Gastrocnemius medialis (tissue), 4 donors: ENCODE results near the gene HCFC1. TPM values are rescaled to one million over a fixed set of nuclear protein-coding genes. Genes with fewer than 3 reads are reported as not detected.

Experiments used
- ATAC-seq, 2 donors: fragments of 150-250 bp; one replicate each; pipeline ENCODE4 v1.9.1; 2016
- DNase-seq, 2 donors: peaks; one replicate each; pipeline ENCODE4 v3.0.0-alpha.2; 2019
- H3K27ac ChIP-seq, 4 donors: fragments of 200-600 bp; sonication (generic); 1 replicate in 1 of 4; 2 replicates in 3 of 4; pipeline ENCODE4 v1.5.1; 2016 to 2018; ENCODE audit warnings: mild to moderate bottlenecking in 2 of 4, moderate library complexity in 1 of 4
- H3K27me3 ChIP-seq, 3 donors: fragments of 200-600 bp; sonication (generic) in 2 of 3; 1 replicate in 1 of 3; 2 replicates in 2 of 3; pipeline versions ENCODE4 v1.5.1 to v1.6.0; 2016 to 2019; ENCODE audit warnings: mild to moderate bottlenecking in 1 of 3, moderate library complexity in 1 of 3
- H3K36me3 ChIP-seq, 2 donors: fragments of 200-600 bp; sonication (generic) in 1 of 2; one replicate each; pipeline ENCODE4 v1.5.1; 2017 to 2018
- H3K4me1 ChIP-seq, 2 donors: fragments of 200-600 bp; sonication (generic) in 1 of 2; one replicate each; pipeline ENCODE4 v1.5.1; 2016 to 2017; ENCODE audit warnings: mild to moderate bottlenecking in 2 of 2
- H3K4me3 ChIP-seq, 4 donors: fragments of 200-600 bp; sonication (generic) in 3 of 4; 1 replicate in 1 of 4; 2 replicates in 3 of 4; pipeline ENCODE4 v1.5.1; 2016 to 2019; ENCODE audit warnings: mild to moderate bottlenecking in 2 of 4
- H3K9me3 ChIP-seq, 3 donors: fragments of 200-600 bp; sonication (generic) in 2 of 3; 1 replicate in 1 of 3; 2 replicates in 2 of 3; pipeline ENCODE4 v1.5.1; 2016 to 2019
- CTCF ChIP-seq, 5 experiments: fragments of 450-650 bp in 3 of 5; fragments of 200-600 bp in 2 of 5; sonication (generic) in 2 of 5; IDR thresholded peaks in 4 of 5; conservative IDR thresholded peaks in 1 of 5; 1 replicate in 4 of 5; 2 replicates in 1 of 5; pipeline ENCODE4 v1.5.1; 2016 to 2019; ENCODE audit warnings: antibody characterized with exemption in 5 of 5, mild to moderate bottlenecking in 3 of 5, moderate library complexity in 3 of 5
- POLR2A ChIP-seq, 2 donors: fragments of 450-650 bp; IDR thresholded peaks; one replicate each; pipeline ENCODE4 v1.6.1; 2017; ENCODE audit warnings: antibody characterized with exemption in 2 of 2, mild to moderate bottlenecking in 2 of 2, moderate library complexity in 2 of 2
- in situ Hi-C, 4 donors: fragments of 200-750 bp; cut with MboI; loops; one replicate each; pipeline versions ENCODE4 v1.15.0 to v1.8.0; 2017; ENCODE audit warnings: low sequenced_read_pairs in 4 of 4
- intact Hi-C: fragments of 100-400 bp; cut with DNase I; formaldehyde crosslinking; loops from one replicate; pipeline ENCODE4 v1.15.1; 2023; ENCODE audit warnings: low total_unique reads
- total RNA-seq, 4 donors: library from RNA; depleted of rRNA; stranded (reverse); fragments of >200 nt; gene quantifications; one replicate each; pipeline versions ENCODE4 v1.1.0 to v1.2.3, GENCODE V29; 2016

HCFC1 gene
- total RNA-seq, 4 donors from 2014 or later: 15.9 to 56.4 (median 51.8) TPM

GRCh38 chrX:153974726-153975286 is 3.2 kb upstream of the HCFC1 start:
- H3K9me3 ChIP-seq: no peaks in the 10 kb centered on the region
- intact Hi-C loops (loop anchor here (10.0 kb wide), 1 partner anchor 400 kb away; the partner anchor contains the start of genes EMD and FLNA), in situ Hi-C loops (loop anchor here in 3 of 4 donors (25.0 kb wide), 4 partner anchors 87 to 1013 kb away; partner anchors contain the start of genes IDH3G (in 2 of the 3), SRPK3 (in 2 of the 3), SSR4 (in 2 of the 3) and G6PD (in 1 of the 3))
- no peak overlapping the region for H3K4me3 ChIP-seq
- TF ChIP-seq POLR2A (IDR thresholded peaks at IDR 0.05) (no peak), CTCF (IDR thresholded peaks at IDR 0.05 in 4 of 5, conservative IDR thresholded peaks at IDR 0.05 in 1 of 5) (no peak)
- no peak for DNase-seq
- H3K4me1 ChIP-seq: peaks cover 8 to 17% of the 10 kb centered on the region in 2 donors
- H3K36me3 ChIP-seq: no peaks in the 10 kb centered on the region
- H3K27me3 ChIP-seq: no peaks in the 10 kb centered on the region
- ATAC-seq: no peak
- peak overlapping the region; percentile 90 to 99 (median 96) for H3K27ac ChIP-seq

- intact Hi-C loops: loop anchor here (10.0 kb wide), 1 partner anchor 401 kb away; the partner anchor contains the start of genes EMD and FLNA
- DNase-seq: no peak
These were observed 2.5 kb upstream of the HCFC1 start for GRCh38 chrX:153974003-153974725.

GRCh38 chrX:153973127-153974002 is 1.7 kb upstream of the HCFC1 start:
- TF ChIP-seq POLR2A (IDR thresholded peaks at IDR 0.05): no peak
- TF ChIP-seq CTCF (IDR thresholded peaks at IDR 0.05 in 4 of 5, conservative IDR thresholded peaks at IDR 0.05 in 1 of 5): no peak
- in situ Hi-C loops (loop anchor here in 3 of 4 donors (25.0 kb wide), 4 partner anchors 89 to 1011 kb away; partner anchors contain the start of genes IDH3G (in 2 of the 3), SRPK3 (in 2 of the 3), SSR4 (in 2 of the 3) and G6PD (in 1 of the 3)), intact Hi-C loops (loop anchor here (10.0 kb wide), 1 partner anchor 401 kb away; the partner anchor contains the start of genes EMD and FLNA)
- H3K27ac ChIP-seq: peak overlapping the region; percentile 90 to 99 (median 96)
- peak overlapping the region; percentile 54 to 87 (median 64) for H3K4me3 ChIP-seq
- H3K4me1 ChIP-seq: peaks cover 19 to 32% of the 10 kb centered on the region in 2 donors
- no peaks in the 10 kb centered on the region for H3K36me3 ChIP-seq
- H3K9me3 ChIP-seq: no peaks in the 10 kb centered on the region
- H3K27me3 ChIP-seq: no peaks in the 10 kb centered on the region
- ATAC-seq (no peak), DNase-seq (no peak)

More at GRCh38 chrX:153974003-153974725, 2.5 kb upstream of the HCFC1 start:
- H3K27me3 ChIP-seq: no peaks in the 10 kb centered on the region
- peaks cover 11 to 24% of the 10 kb centered on the region in 2 donors for H3K4me1 ChIP-seq
- in situ Hi-C loops: loop anchor here in 3 of 4 donors (25.0 kb wide), 4 partner anchors 88 to 1012 kb away; partner anchors contain the start of genes IDH3G (in 2 of the 3), SRPK3 (in 2 of the 3), SSR4 (in 2 of the 3) and G6PD (in 1 of the 3)
- no peaks in the 10 kb centered on the region for H3K9me3 ChIP-seq
- peak overlapping the region in 1 of 4 donors; percentile 87 for H3K4me3 ChIP-seq
- ATAC-seq: no peak
- H3K36me3 ChIP-seq: no peaks in the 10 kb centered on the region
- H3K27ac ChIP-seq: peak overlapping the region; percentile 90 to 99 (median 96)
- TF ChIP-seq CTCF (IDR thresholded peaks at IDR 0.05 in 4 of 5, conservative IDR thresholded peaks at IDR 0.05 in 1 of 5) (no peak), POLR2A (IDR thresholded peaks at IDR 0.05) (no peak)
